Endothelial cell of umbilical vein (primary cell): ENCODE measurements around the gene KCNC1. TPM values are rescaled to one million over a fixed set of nuclear protein-coding genes. Genes with fewer than 3 reads are reported as not detected.

Experiments used
- BruUV-seq: library from RNA; stranded (reverse); fragments of 400-500 nt; replicated peaks from 2 replicates; lab custom pipeline; 2021; lab: Mats Ljungman, UMichigan
- CTCF ChIA-PET: fragments of 300-600, 350-600 bp; sonication (Branson Sonifier 250); formaldehyde crosslinking; loops from one replicate; lab custom pipeline; 2021; ENCODE audit warnings: antibody characterized with exemption, inconsistent platforms; lab: Charles Lee
- POLR2A ChIA-PET: fragments of 300-600, 350-600 bp; sonication (Branson Sonifier 250); formaldehyde crosslinking; loops from one replicate; lab custom pipeline; 2021; ENCODE audit warnings: antibody characterized with exemption, inconsistent platforms; lab: Charles Lee
- DNase-seq: peaks from one replicate; pipeline ENCODE4 v3.0.0-alpha.2; 2011; ENCODE audit warnings: low read depth, low spot score
- FAIRE-seq: peaks from 2 replicates; lab custom pipeline; 2011; peaks lifted over from hg19 to GRCh38; lab: Jason Lieb, UNC
- H2AFZ ChIP-seq: 2 replicates; pipeline ENCODE4 v1.6.0; 2012; ENCODE audit warnings: low read depth, low read length, control low read depth, inconsistent platforms
- H3K27ac ChIP-seq: 2 replicates; pipeline ENCODE4 v1.5.1; 2011; ENCODE audit warnings: low read depth, mild to moderate bottlenecking, control low read depth, low read length, moderate library complexity; ENCODE audit not compliant: insufficient read depth
- H3K27me3 ChIP-seq, 2 experiments: 2 replicates each; pipeline versions ENCODE4 v1.6.0 to v1.6.1; 2011; ENCODE audit warnings: low read length in 2 of 2, mixed read lengths in 1 of 2; ENCODE audit not compliant: control insufficient read depth in 2 of 2, insufficient read depth in 2 of 2
- H3K36me3 ChIP-seq, 2 experiments: 2 replicates in 1 of 2; 3 replicates in 1 of 2; pipeline ENCODE4 v1.5.1; 2011; ENCODE audit warnings: low read length in 2 of 2, mild to moderate bottlenecking in 1 of 2, moderate library complexity in 1 of 2; ENCODE audit not compliant: control insufficient read depth in 2 of 2, insufficient read depth in 2 of 2; ENCODE audit errors: extremely low read depth in 1 of 2
- H3K4me1 ChIP-seq: 3 replicates; pipeline ENCODE4 v1.5.1; 2011; ENCODE audit warnings: mild to moderate bottlenecking, low read length; ENCODE audit not compliant: control insufficient read depth, insufficient read depth; ENCODE audit errors: extremely low read depth
- H3K4me2 ChIP-seq: 2 replicates; pipeline ENCODE4 v1.6.1; 2011; ENCODE audit warnings: low read length, control low read depth, mixed read lengths; ENCODE audit not compliant: insufficient read depth
- H3K4me3 ChIP-seq, 3 experiments: fragments of 200-600 bp in 1 of 3; sonication (generic), shearing (Covaris generic) in 1 of 3; replicated peaks in 1 of 3; 2 replicates each; pipeline ENCODE4 v1.5.1; 2011 to 2016; ENCODE audit warnings: control low read depth in 3 of 3, low read length in 3 of 3, mild to moderate bottlenecking in 2 of 3, inconsistent platforms in 1 of 3, low read depth in 1 of 3, moderate library complexity in 1 of 3; ENCODE audit not compliant: insufficient read depth in 1 of 3
- H3K79me2 ChIP-seq: 2 replicates; pipeline ENCODE4 v1.6.0; 2012; ENCODE audit warnings: low read length, inconsistent platforms; ENCODE audit not compliant: control insufficient read depth, insufficient read depth
- H3K9ac ChIP-seq: replicated peaks from 2 replicates; pipeline ENCODE3; 2011; ENCODE audit warnings: low read length, control low read depth; ENCODE audit not compliant: insufficient read depth; ENCODE audit errors: extremely low read depth
- H3K9me1 ChIP-seq: replicated peaks from 3 replicates; pipeline ENCODE4 v1.6.0; 2011; ENCODE audit warnings: mild to moderate bottlenecking, low read length; ENCODE audit not compliant: control insufficient read depth, insufficient read depth; ENCODE audit errors: extremely low read depth
- H3K9me3 ChIP-seq: replicated peaks from 2 replicates; pipeline ENCODE4 v1.5.1; 2012; ENCODE audit warnings: low read length, inconsistent platforms; ENCODE audit not compliant: control insufficient read depth, insufficient read depth
- H4K20me1 ChIP-seq: replicated peaks from 2 replicates; pipeline ENCODE3; 2011; ENCODE audit warnings: mild to moderate bottlenecking, low read length; ENCODE audit not compliant: control insufficient read depth, insufficient read depth; ENCODE audit errors: extremely low read depth
- CTCF ChIP-seq, 2 donors: IDR thresholded peaks; 1 replicate in 1 of 2; 2 replicates in 1 of 2; pipeline ENCODE4 v1.5.1; 2011; ENCODE audit warnings: low read length in 2 of 2, mild to moderate bottlenecking in 2 of 2, moderate library complexity in 2 of 2, control low read depth in 1 of 2, inconsistent platforms in 1 of 2, low read depth in 1 of 2; ENCODE audit not compliant: insufficient read depth in 1 of 2; ENCODE audit errors: extremely low read depth in 1 of 2
- EZH2 ChIP-seq: IDR thresholded peaks from 2 replicates; pipeline ENCODE4 v1.6.1; 2012; ENCODE audit warnings: borderline replicate concordance, low read depth, mild to moderate bottlenecking, moderate library complexity, low read length, inconsistent platforms; ENCODE audit not compliant: severe bottlenecking
- FOS ChIP-seq: IDR thresholded peaks from 2 replicates; pipeline ENCODE4 v1.6.1; 2011; ENCODE audit warnings: mild to moderate bottlenecking, low read length, moderate library complexity, borderline replicate concordance; ENCODE audit not compliant: insufficient read depth
- MYC ChIP-seq: IDR thresholded peaks from one replicate; pipeline ENCODE4 v1.6.1; 2011; ENCODE audit warnings: mild to moderate bottlenecking, low read depth, low read length
- POLR2A ChIP-seq: IDR thresholded peaks from 2 replicates; pipeline ENCODE4 v1.6.1; 2012; ENCODE audit warnings: low read depth, mild to moderate bottlenecking, control low read depth, low read length
- POLR2AphosphoS5 ChIP-seq: IDR thresholded peaks from 2 replicates; pipeline ENCODE4 v1.6.1; 2012; ENCODE audit warnings: low read depth, mild to moderate bottlenecking, control low read depth, low read length, moderate library complexity; ENCODE audit not compliant: insufficient read depth
- dilution Hi-C: fragments of 300-500 bp; cut with MboI; formaldehyde crosslinking; loops from one replicate; pipeline ENCODE4 v1.15.0; 2019; ENCODE audit warnings: low sequenced_read_pairs; ENCODE audit not compliant: extremely low pct_ligation_motif_present
- intact Hi-C: fragments of 100-400 bp; cut with micrococcal nuclease; formaldehyde crosslinking; loops from one replicate; pipeline ENCODE4 v1.10.0; 2022
- polyA plus RNA-seq, 4 experiments: library from polyadenylated mRNA; depleted of rRNA in 3 of 4; stranded (reverse) in 3 of 4; unstranded in 1 of 4; fragments of >200 nt; gene quantifications; 2 replicates each; pipeline versions ENCODE4 v1.2.1 to v1.2.3, GENCODE V29; 2011 to 2012; ENCODE audit warnings: missing spikeins in 1 of 4
- total RNA-seq: library from RNA; stranded (reverse); gene quantifications from 2 replicates; pipeline ENCODE4 v1.2.3, GENCODE V29; 2021

KCNC1 gene
- total and polyA plus RNA-seq, 2 donors (not counting 3 experiments of a cell fraction or from before 2014, with no cell fraction given) = not detected

GRCh38 chr11:17778352-17778751 is 43.8 kb downstream of the KCNC1 start:
- dilution Hi-C loops = no loop called here
- Histone ChIP-seq H3K27ac (no peak overlapping the region), H2AFZ (no peak overlapping the region), H3K4me1 (no peaks in the 10 kb centered on the region), H3K79me2 (no peaks in the 10 kb centered on the region), H3K4me2 (no peak overlapping the region), H3K9me3 (no peaks in the 10 kb centered on the region), H4K20me1 (no peaks in the 10 kb centered on the region), H3K36me3 (no peaks in the 10 kb centered on the region), H3K27me3 (no peaks in the 10 kb centered on the region), H3K9me1 (no peaks in the 10 kb centered on the region), H3K4me3 (no peak overlapping the region), H3K9ac (no peak overlapping the region)
- no peak for TF ChIP-seq POLR2AphosphoS5
- TF ChIP-seq POLR2A = no peak
- TF ChIP-seq MYC = no peak
- no peak for TF ChIP-seq FOS
- TF ChIP-seq CTCF (IDR thresholded peaks at IDR 0.05; ENCODE audit: extremely low read depth in 1 of 2, insufficient read depth in 1 of 2, low read depth in 1 of 2, low read length in 2 of 2) = no peak
- no peak for TF ChIP-seq EZH2
- intact Hi-C loops = no loop called here
- CTCF ChIA-PET = no interaction called here
- POLR2A ChIA-PET = no interaction called here
- FAIRE-seq = no peak
- no peak for DNase-seq
- no TSS peak for BruUV-seq
